Endothelial cell of umbilical vein (primary cell): ENCODE data around the gene INHA.

Experiments used
- CTCF ChIP-seq, 2 donors: IDR thresholded peaks; 1 replicate in 1 of 2; 2 replicates in 1 of 2; pipeline ENCODE4 v1.5.1; 2011; ENCODE audit warnings: low read length in 2 of 2, mild to moderate bottlenecking in 2 of 2, moderate library complexity in 2 of 2, control low read depth in 1 of 2, inconsistent platforms in 1 of 2, low read depth in 1 of 2; ENCODE audit not compliant: insufficient read depth in 1 of 2; ENCODE audit errors: extremely low read depth in 1 of 2
- FOS ChIP-seq: IDR thresholded peaks from 2 replicates; pipeline ENCODE4 v1.6.1; 2011; ENCODE audit warnings: mild to moderate bottlenecking, low read length, moderate library complexity, borderline replicate concordance; ENCODE audit not compliant: insufficient read depth
- POLR2AphosphoS5 ChIP-seq: IDR thresholded peaks from 2 replicates; pipeline ENCODE4 v1.6.1; 2012; ENCODE audit warnings: low read depth, mild to moderate bottlenecking, control low read depth, low read length, moderate library complexity; ENCODE audit not compliant: insufficient read depth

GRCh38 chr2:219563271-219563928 is 8.7 kb upstream of the INHA start:
- TF ChIP-seq POLR2AphosphoS5 (no peak), FOS (no peak), CTCF (IDR thresholded peaks at IDR 0.05; ENCODE audit: extremely low read depth in 1 of 2, insufficient read depth in 1 of 2, low read depth in 1 of 2, low read length in 2 of 2) (no peak)
